ENCODE data around the gene CDC5L. TPM values are rescaled to one million over a fixed set of nuclear protein-coding genes. Genes with fewer than 3 reads are reported as not detected.

The CDC5L gene
- total RNA-seq, 1 experiment from 2014 or later, result 23.8 TPM

DNA sequence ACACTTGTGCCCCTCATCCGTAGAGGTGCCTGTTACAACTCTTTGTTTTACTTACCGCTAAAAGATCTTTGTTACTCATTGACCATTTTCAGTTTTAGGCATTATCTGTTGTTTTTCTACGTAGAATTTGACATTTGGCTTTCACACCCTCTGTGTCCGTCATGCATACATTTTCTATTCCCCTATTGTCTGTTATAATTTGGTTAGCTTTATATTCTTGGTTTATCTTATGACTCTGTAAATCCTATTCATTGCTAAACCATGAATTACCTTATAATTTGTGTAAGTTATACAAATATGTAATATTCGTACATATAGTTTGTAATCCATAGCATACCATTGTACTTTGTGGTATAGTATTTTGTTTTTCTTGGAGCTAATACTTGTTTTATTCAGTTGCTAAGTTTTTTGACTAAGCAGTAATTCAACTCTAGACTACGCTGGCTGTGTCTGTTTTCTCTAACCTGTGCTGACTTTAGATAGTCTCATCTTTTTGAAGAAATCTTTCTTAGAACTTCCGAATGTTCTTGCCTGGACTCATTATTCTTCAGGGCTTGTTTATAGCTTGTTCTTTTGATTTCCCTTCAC, 21.8 kb downstream of the CDC5L start:
- POLR2A ChIA-PET, result interaction anchor here (0.6 kb wide), 1 partner anchor 17 kb away, joined by 3 read pairs; no protein-coding TSS in a partner anchor
- Mint-ChIP-seq H3K9me3 (ENCODE audit: unreplicated experiment) (no peaks in the 10 kb centered on the region), H3K4me3 (ENCODE audit: unreplicated experiment) (no peak overlapping the region), H3K27ac (ENCODE audit: unreplicated experiment) (no peak overlapping the region), H3K4me1 (ENCODE audit: low read depth, unreplicated experiment) (no peaks in the 10 kb centered on the region), H3K27me3 (ENCODE audit: insufficient read depth, unreplicated experiment) (no peaks in the 10 kb centered on the region), H3K36me3 (ENCODE audit: insufficient read depth, unreplicated experiment) (peaks cover 85% of the 10 kb centered on the region)
- BruUV-seq (replicated peaks), result no TSS peak
- peaks cover 4% of the 10 kb centered on the region; the same call in 1 of the 2 replicates for H3K36me3 ChIP-seq (ENCODE audit: control insufficient read depth, insufficient read depth, low read length)
- TF ChIP-seq, protein P1, sequence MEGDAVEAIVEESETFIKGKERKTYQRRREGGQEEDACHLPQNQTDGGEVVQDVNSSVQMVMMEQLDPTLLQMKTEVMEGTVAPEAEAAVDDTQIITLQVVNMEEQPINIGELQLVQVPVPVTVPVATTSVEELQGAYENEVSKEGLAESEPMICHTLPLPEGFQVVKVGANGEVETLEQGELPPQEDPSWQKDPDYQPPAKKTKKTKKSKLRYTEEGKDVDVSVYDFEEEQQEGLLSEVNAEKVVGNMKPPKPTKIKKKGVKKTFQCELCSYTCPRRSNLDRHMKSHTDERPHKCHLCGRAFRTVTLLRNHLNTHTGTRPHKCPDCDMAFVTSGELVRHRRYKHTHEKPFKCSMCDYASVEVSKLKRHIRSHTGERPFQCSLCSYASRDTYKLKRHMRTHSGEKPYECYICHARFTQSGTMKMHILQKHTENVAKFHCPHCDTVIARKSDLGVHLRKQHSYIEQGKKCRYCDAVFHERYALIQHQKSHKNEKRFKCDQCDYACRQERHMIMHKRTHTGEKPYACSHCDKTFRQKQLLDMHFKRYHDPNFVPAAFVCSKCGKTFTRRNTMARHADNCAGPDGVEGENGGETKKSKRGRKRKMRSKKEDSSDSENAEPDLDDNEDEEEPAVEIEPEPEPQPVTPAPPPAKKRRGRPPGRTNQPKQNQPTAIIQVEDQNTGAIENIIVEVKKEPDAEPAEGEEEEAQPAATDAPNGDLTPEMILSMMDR (IDR thresholded peaks at IDR 0.05; ENCODE audit: insufficient read depth in 1 of 2, low read depth in 1 of 2, low read length in 1 of 2, severe bottlenecking in 1 of 2, unreplicated experiment in 1 of 2), result no peak
- intact Hi-C loops (cut with micrococcal nuclease; ENCODE audit: unreplicated experiment), result no loop called here
- CTCF ChIA-PET, result no interaction called here
- H3K4me1 ChIP-seq, result no peaks in the 10 kb centered on the region
- no peaks in the 10 kb centered on the region for H3K9me3 ChIP-seq
- H3K4me3 ChIP-seq (ENCODE audit: low read depth, low read length), result no peak overlapping the region
- H3K27me3 ChIP-seq (replicated peaks; ENCODE audit: control insufficient read depth, insufficient read depth, low read length), result no peaks in the 10 kb centered on the region
- DNase-seq, result no peak

DNA sequence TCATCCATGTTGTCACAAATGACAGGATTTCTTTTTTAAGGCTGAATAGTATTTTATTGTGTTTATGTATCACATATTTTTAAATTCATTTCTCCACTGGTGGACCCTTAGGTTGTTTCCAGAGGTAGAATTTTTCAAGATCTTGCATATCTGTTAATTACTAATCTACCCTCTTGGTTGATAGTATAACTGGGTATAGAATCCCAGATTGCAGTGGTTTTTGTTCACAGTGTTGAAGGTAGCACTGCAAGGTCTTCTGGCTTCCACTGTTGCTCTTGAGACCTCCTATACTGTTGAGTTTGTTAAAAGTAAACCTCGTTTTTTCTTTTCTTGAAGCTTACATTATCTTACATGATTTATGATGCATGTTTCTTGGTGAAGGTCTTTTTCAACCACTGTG, 22.9 kb downstream of the CDC5L start:
- no peaks in the 10 kb centered on the region for H3K4me1 ChIP-seq
- TF ChIP-seq, protein P1 (IDR thresholded peaks at IDR 0.05; ENCODE audit: insufficient read depth in 1 of 2, low read depth in 1 of 2, low read length in 1 of 2, severe bottlenecking in 1 of 2, unreplicated experiment in 1 of 2), result no peak
- peaks cover 4% of the 10 kb centered on the region; the same call in 1 of the 2 replicates for H3K36me3 ChIP-seq (ENCODE audit: control insufficient read depth, insufficient read depth, low read length)
- CTCF ChIA-PET, result no interaction called here
- Mint-ChIP-seq H3K36me3 (ENCODE audit: insufficient read depth, unreplicated experiment) (peaks cover 81% of the 10 kb centered on the region), H3K27ac (ENCODE audit: unreplicated experiment) (no peak overlapping the region), H3K4me3 (ENCODE audit: unreplicated experiment) (no peak overlapping the region), H3K27me3 (ENCODE audit: insufficient read depth, unreplicated experiment) (no peaks in the 10 kb centered on the region), H3K4me1 (ENCODE audit: low read depth, unreplicated experiment) (no peaks in the 10 kb centered on the region), H3K9me3 (ENCODE audit: unreplicated experiment) (no peaks in the 10 kb centered on the region)
- no peaks in the 10 kb centered on the region for H3K27me3 ChIP-seq (replicated peaks; ENCODE audit: control insufficient read depth, insufficient read depth, low read length)
- no peak for DNase-seq
- POLR2A ChIA-PET, result no interaction called here
- no TSS peak for BruUV-seq (replicated peaks)
- H3K9me3 ChIP-seq, result no peaks in the 10 kb centered on the region
- intact Hi-C loops (cut with micrococcal nuclease; ENCODE audit: unreplicated experiment), result no loop called here
- H3K4me3 ChIP-seq (ENCODE audit: low read depth, low read length), result no peak overlapping the region

DNA sequence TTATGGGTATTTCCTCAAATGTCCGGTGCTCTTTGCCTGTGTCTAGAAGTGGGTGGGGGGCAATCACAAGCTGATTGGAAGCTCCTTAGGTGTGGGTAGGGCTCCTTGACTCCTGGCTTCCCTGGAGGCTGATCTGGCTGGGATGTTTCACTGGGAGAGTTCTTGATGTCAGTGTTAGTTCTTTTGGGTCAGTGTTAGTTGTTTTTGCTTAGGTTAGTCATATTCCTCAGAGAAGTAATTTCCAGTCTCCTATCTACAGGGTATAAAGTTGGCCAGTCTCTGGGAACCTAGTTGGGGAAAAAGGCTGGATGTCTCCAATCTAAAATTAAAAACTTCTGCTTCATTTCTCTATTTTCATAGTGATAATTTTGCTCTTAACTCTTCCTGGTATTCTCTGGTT, 23.6 kb downstream of the CDC5L start:
- Histone ChIP-seq H3K4me1 (no peaks in the 10 kb centered on the region), H3K36me3 (ENCODE audit: control insufficient read depth, insufficient read depth, low read length) (peaks cover 4% of the 10 kb centered on the region; the same call in 1 of the 2 replicates), H3K9me3 (no peaks in the 10 kb centered on the region), H3K27me3 (replicated peaks; ENCODE audit: control insufficient read depth, insufficient read depth, low read length) (no peaks in the 10 kb centered on the region), H3K4me3 (ENCODE audit: low read depth, low read length) (no peak overlapping the region)
- H3K9me3 Mint-ChIP-seq (ENCODE audit: unreplicated experiment), result no peaks in the 10 kb centered on the region
- no peaks in the 10 kb centered on the region for H3K27me3 Mint-ChIP-seq (ENCODE audit: insufficient read depth, unreplicated experiment)
- H3K4me3 Mint-ChIP-seq (ENCODE audit: unreplicated experiment), result no peak overlapping the region
- intact Hi-C loops (cut with micrococcal nuclease; ENCODE audit: unreplicated experiment), result no loop called here
- ChIA-PET POLR2A (no interaction called here), CTCF (no interaction called here)
- DNase-seq, result no peak
- H3K36me3 Mint-ChIP-seq (ENCODE audit: insufficient read depth, unreplicated experiment), result peaks cover 81% of the 10 kb centered on the region
- no peak overlapping the region for H3K27ac Mint-ChIP-seq (ENCODE audit: unreplicated experiment)
- BruUV-seq (replicated peaks), result no TSS peak
- no peaks in the 10 kb centered on the region for H3K4me1 Mint-ChIP-seq (ENCODE audit: low read depth, unreplicated experiment)
- TF ChIP-seq, protein P1 (IDR thresholded peaks at IDR 0.05; ENCODE audit: insufficient read depth in 1 of 2, low read depth in 1 of 2, low read length in 1 of 2, severe bottlenecking in 1 of 2, unreplicated experiment in 1 of 2), result no peak
